Endothelial cell of umbilical vein (primary cell): ENCODE measurements around the gene TGFBR3. TPM values are rescaled to one million over a fixed set of nuclear protein-coding genes. Genes with fewer than 3 reads are reported as not detected.

Source experiments
- BruUV-seq: library from RNA; stranded (reverse); fragments of 400-500 nt; replicated peaks from 2 replicates; lab custom pipeline; 2021; lab: Mats Ljungman, UMichigan
- CTCF ChIA-PET: fragments of 300-600, 350-600 bp; sonication (Branson Sonifier 250); formaldehyde crosslinking; loops from one replicate; lab custom pipeline; 2021; ENCODE audit warnings: antibody characterized with exemption, inconsistent platforms; lab: Charles Lee
- POLR2A ChIA-PET: fragments of 300-600, 350-600 bp; sonication (Branson Sonifier 250); formaldehyde crosslinking; loops from one replicate; lab custom pipeline; 2021; ENCODE audit warnings: antibody characterized with exemption, inconsistent platforms; lab: Charles Lee
- DNase-seq: peaks from one replicate; pipeline ENCODE4 v3.0.0-alpha.2; 2011; ENCODE audit warnings: low read depth, low spot score
- FAIRE-seq: peaks from 2 replicates; lab custom pipeline; 2011; peaks lifted over from hg19 to GRCh38; lab: Jason Lieb, UNC
- H2AFZ ChIP-seq: 2 replicates; pipeline ENCODE4 v1.6.0; 2012; ENCODE audit warnings: low read depth, low read length, control low read depth, inconsistent platforms
- H3K27ac ChIP-seq: 2 replicates; pipeline ENCODE4 v1.5.1; 2011; ENCODE audit warnings: low read depth, mild to moderate bottlenecking, control low read depth, low read length, moderate library complexity; ENCODE audit not compliant: insufficient read depth
- H3K27me3 ChIP-seq, 2 experiments: 2 replicates each; pipeline versions ENCODE4 v1.6.0 to v1.6.1; 2011; ENCODE audit warnings: low read length in 2 of 2, mixed read lengths in 1 of 2; ENCODE audit not compliant: control insufficient read depth in 2 of 2, insufficient read depth in 2 of 2
- H3K36me3 ChIP-seq, 2 experiments: 2 replicates in 1 of 2; 3 replicates in 1 of 2; pipeline ENCODE4 v1.5.1; 2011; ENCODE audit warnings: low read length in 2 of 2, mild to moderate bottlenecking in 1 of 2, moderate library complexity in 1 of 2; ENCODE audit not compliant: control insufficient read depth in 2 of 2, insufficient read depth in 2 of 2; ENCODE audit errors: extremely low read depth in 1 of 2
- H3K4me1 ChIP-seq: 3 replicates; pipeline ENCODE4 v1.5.1; 2011; ENCODE audit warnings: mild to moderate bottlenecking, low read length; ENCODE audit not compliant: control insufficient read depth, insufficient read depth; ENCODE audit errors: extremely low read depth
- H3K4me2 ChIP-seq: 2 replicates; pipeline ENCODE4 v1.6.1; 2011; ENCODE audit warnings: low read length, control low read depth, mixed read lengths; ENCODE audit not compliant: insufficient read depth
- H3K4me3 ChIP-seq, 3 experiments: fragments of 200-600 bp in 1 of 3; sonication (generic), shearing (Covaris generic) in 1 of 3; replicated peaks in 1 of 3; 2 replicates each; pipeline ENCODE4 v1.5.1; 2011 to 2016; ENCODE audit warnings: control low read depth in 3 of 3, low read length in 3 of 3, mild to moderate bottlenecking in 2 of 3, inconsistent platforms in 1 of 3, low read depth in 1 of 3, moderate library complexity in 1 of 3; ENCODE audit not compliant: insufficient read depth in 1 of 3
- H3K79me2 ChIP-seq: 2 replicates; pipeline ENCODE4 v1.6.0; 2012; ENCODE audit warnings: low read length, inconsistent platforms; ENCODE audit not compliant: control insufficient read depth, insufficient read depth
- H3K9ac ChIP-seq: replicated peaks from 2 replicates; pipeline ENCODE3; 2011; ENCODE audit warnings: low read length, control low read depth; ENCODE audit not compliant: insufficient read depth; ENCODE audit errors: extremely low read depth
- H3K9me1 ChIP-seq: replicated peaks from 3 replicates; pipeline ENCODE4 v1.6.0; 2011; ENCODE audit warnings: mild to moderate bottlenecking, low read length; ENCODE audit not compliant: control insufficient read depth, insufficient read depth; ENCODE audit errors: extremely low read depth
- H3K9me3 ChIP-seq: replicated peaks from 2 replicates; pipeline ENCODE4 v1.5.1; 2012; ENCODE audit warnings: low read length, inconsistent platforms; ENCODE audit not compliant: control insufficient read depth, insufficient read depth
- H4K20me1 ChIP-seq: replicated peaks from 2 replicates; pipeline ENCODE3; 2011; ENCODE audit warnings: mild to moderate bottlenecking, low read length; ENCODE audit not compliant: control insufficient read depth, insufficient read depth; ENCODE audit errors: extremely low read depth
- CTCF ChIP-seq, 2 donors: IDR thresholded peaks; 1 replicate in 1 of 2; 2 replicates in 1 of 2; pipeline ENCODE4 v1.5.1; 2011; ENCODE audit warnings: low read length in 2 of 2, mild to moderate bottlenecking in 2 of 2, moderate library complexity in 2 of 2, control low read depth in 1 of 2, inconsistent platforms in 1 of 2, low read depth in 1 of 2; ENCODE audit not compliant: insufficient read depth in 1 of 2; ENCODE audit errors: extremely low read depth in 1 of 2
- EZH2 ChIP-seq: IDR thresholded peaks from 2 replicates; pipeline ENCODE4 v1.6.1; 2012; ENCODE audit warnings: borderline replicate concordance, low read depth, mild to moderate bottlenecking, moderate library complexity, low read length, inconsistent platforms; ENCODE audit not compliant: severe bottlenecking
- FOS ChIP-seq: IDR thresholded peaks from 2 replicates; pipeline ENCODE4 v1.6.1; 2011; ENCODE audit warnings: mild to moderate bottlenecking, low read length, moderate library complexity, borderline replicate concordance; ENCODE audit not compliant: insufficient read depth
- GATA2 ChIP-seq: IDR thresholded peaks from 2 replicates; pipeline ENCODE4 v1.7.0; 2011; ENCODE audit warnings: low read depth, mild to moderate bottlenecking, moderate library complexity, mixed read lengths, low read length; ENCODE audit not compliant: insufficient read length, insufficient read depth
- JUN ChIP-seq: IDR thresholded peaks from 2 replicates; pipeline ENCODE4 v1.6.1; 2011; ENCODE audit warnings: borderline replicate concordance, low read depth; ENCODE audit not compliant: insufficient read length, insufficient read depth
- MAX ChIP-seq: IDR thresholded peaks from 2 replicates; pipeline ENCODE4 v1.6.1; 2011; ENCODE audit not compliant: insufficient read depth, insufficient read length
- MYC ChIP-seq: IDR thresholded peaks from one replicate; pipeline ENCODE4 v1.6.1; 2011; ENCODE audit warnings: mild to moderate bottlenecking, low read depth, low read length
- POLR2A ChIP-seq: IDR thresholded peaks from 2 replicates; pipeline ENCODE4 v1.6.1; 2012; ENCODE audit warnings: low read depth, mild to moderate bottlenecking, control low read depth, low read length
- POLR2AphosphoS5 ChIP-seq: IDR thresholded peaks from 2 replicates; pipeline ENCODE4 v1.6.1; 2012; ENCODE audit warnings: low read depth, mild to moderate bottlenecking, control low read depth, low read length, moderate library complexity; ENCODE audit not compliant: insufficient read depth
- dilution Hi-C: fragments of 300-500 bp; cut with MboI; formaldehyde crosslinking; loops from one replicate; pipeline ENCODE4 v1.15.0; 2019; ENCODE audit warnings: low sequenced_read_pairs; ENCODE audit not compliant: extremely low pct_ligation_motif_present
- intact Hi-C: fragments of 100-400 bp; cut with micrococcal nuclease; formaldehyde crosslinking; loops from one replicate; pipeline ENCODE4 v1.10.0; 2022
- polyA plus RNA-seq, 4 experiments: library from polyadenylated mRNA; depleted of rRNA in 3 of 4; stranded (reverse) in 3 of 4; unstranded in 1 of 4; fragments of >200 nt; gene quantifications; 2 replicates each; pipeline versions ENCODE4 v1.2.1 to v1.2.3, GENCODE V29; 2011 to 2012; ENCODE audit warnings: missing spikeins in 1 of 4
- total RNA-seq: library from RNA; stranded (reverse); gene quantifications from 2 replicates; pipeline ENCODE4 v1.2.3, GENCODE V29; 2021

The TGFBR3 gene
- total and polyA plus RNA-seq, 2 donors (not counting 3 experiments of a cell fraction or from before 2014, with no cell fraction given): 8.0 to 13.4 TPM

DNA sequence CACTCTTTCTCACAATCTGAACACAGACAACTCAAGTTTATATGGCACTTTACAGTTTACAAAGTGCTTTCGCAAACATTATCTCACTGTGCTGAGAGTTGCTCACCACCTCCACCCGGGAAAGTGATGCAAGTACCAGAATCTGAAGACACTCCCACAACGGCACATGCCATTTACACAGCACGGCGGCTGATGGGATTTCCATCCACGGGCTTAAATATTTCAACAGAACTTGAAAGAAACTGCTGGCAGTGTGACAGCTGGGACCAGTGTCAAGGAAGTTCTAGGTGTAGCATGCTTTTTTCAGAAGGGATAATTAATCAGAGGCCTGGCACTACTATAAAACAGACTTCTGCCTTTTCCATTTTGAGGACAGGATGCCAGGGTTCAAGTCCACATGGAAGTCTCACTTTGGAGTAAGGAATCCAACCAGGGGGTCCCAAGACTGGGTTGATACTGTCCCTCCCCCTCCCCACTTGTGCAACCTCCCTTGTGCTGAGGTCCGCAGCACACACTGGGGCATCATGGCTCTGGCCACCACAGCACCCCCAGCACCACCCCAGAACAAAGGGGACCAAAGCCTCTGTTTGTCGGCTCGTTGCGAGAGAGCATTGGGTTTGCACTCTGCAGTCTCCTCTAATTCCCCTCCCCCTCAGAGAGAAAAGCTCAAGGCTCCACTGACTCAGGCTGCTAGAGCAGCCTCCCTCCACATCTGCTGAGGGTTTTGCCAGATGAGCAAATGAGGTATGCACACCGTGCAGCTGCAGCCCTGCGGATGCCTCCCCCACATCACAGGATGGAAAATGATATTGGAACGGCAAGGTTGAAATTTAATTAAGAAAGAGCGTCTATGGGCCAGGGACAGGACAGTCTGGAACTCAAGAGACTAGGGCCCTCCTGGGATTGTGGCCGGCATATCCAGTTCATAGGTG lies 154.9 kb downstream of the TGFBR3 start:
- no peak overlapping the region for H3K9ac ChIP-seq
- no peak overlapping the region for H3K4me3 ChIP-seq
- no peak overlapping the region for H2AFZ ChIP-seq
- no peaks in the 10 kb centered on the region for H3K9me3 ChIP-seq
- ChIA-PET CTCF (no interaction called here), POLR2A (no interaction called here)
- no peaks in the 10 kb centered on the region for H3K27me3 ChIP-seq
- peaks cover 0 to 4% of the 10 kb centered on the region in 2 experiments for H3K36me3 ChIP-seq
- H3K79me2 ChIP-seq: no peaks in the 10 kb centered on the region
- peaks cover 18% of the 10 kb centered on the region for H3K4me1 ChIP-seq
- TF ChIP-seq FOS (no peak), POLR2AphosphoS5 (no peak), CTCF (IDR thresholded peaks at IDR 0.05; ENCODE audit: extremely low read depth in 1 of 2, insufficient read depth in 1 of 2, low read depth in 1 of 2, low read length in 2 of 2) (no peak), GATA2 (no peak), POLR2A (no peak), EZH2 (no peak), MAX (no peak), MYC (no peak), JUN (no peak)
- no TSS peak for BruUV-seq
- DNase-seq (no peak), FAIRE-seq (no peak)
- dilution Hi-C loops: no loop called here
- intact Hi-C loops: no loop called here
- H4K20me1 ChIP-seq: no peaks in the 10 kb centered on the region
- no peak overlapping the region for H3K27ac ChIP-seq
- no peaks in the 10 kb centered on the region for H3K9me1 ChIP-seq
- no peak overlapping the region for H3K4me2 ChIP-seq
